GM06990 (cell line): ENCODE measurements around the gene USP34.

Experiments used
- DNase-seq: peaks from one replicate; pipeline ENCODE4 v3.0.0-alpha.2; 2011; ENCODE audit not compliant: insufficient read length; ENCODE audit errors: extremely low read depth
- H3K27me3 ChIP-seq: replicated peaks from 2 replicates; pipeline ENCODE4 v1.6.0; 2011; ENCODE audit warnings: low read length; ENCODE audit not compliant: control insufficient read depth, insufficient read depth
- H3K36me3 ChIP-seq: 2 replicates; pipeline ENCODE4 v1.5.1; 2011; ENCODE audit warnings: low read length; ENCODE audit not compliant: control insufficient read depth, insufficient read depth
- H3K4me3 ChIP-seq: replicated peaks from 2 replicates; pipeline ENCODE4 v1.5.1; 2011; ENCODE audit warnings: low read depth, mild to moderate bottlenecking, control low read depth, low read length
- CTCF ChIP-seq: IDR thresholded peaks from 2 replicates; pipeline ENCODE4 v1.5.1; 2011; ENCODE audit warnings: low read length, control low read depth, mild to moderate bottlenecking, inconsistent platforms; ENCODE audit not compliant: insufficient read depth, poor library complexity, severe bottlenecking

The USP34 gene

DNA sequence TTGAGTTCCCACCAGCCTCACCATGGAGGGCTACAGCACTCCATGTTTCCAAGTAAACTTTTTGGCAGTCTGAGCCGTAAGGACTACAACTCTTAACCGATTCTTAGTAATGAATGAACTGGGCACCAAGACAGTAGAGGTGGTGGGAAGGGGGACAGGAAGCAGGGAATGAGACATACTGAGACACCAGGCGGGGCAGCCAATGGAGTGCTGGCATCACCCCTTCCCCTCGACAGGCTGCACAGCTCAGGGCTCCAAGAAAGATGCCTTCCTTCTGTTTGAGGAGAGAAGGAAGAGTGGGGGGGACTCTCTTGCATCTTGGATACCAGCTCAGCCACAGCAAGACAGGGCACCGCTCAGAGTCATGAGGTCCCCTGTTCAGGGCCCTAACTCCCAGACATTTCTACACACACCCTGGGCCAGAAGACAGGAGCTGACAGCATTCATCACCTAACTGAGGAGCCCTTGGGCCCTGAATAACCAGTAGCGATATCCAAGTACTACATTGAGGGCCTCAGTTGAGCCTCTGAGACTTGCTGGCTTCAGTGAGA lies 45.2 kb downstream of the USP34 start:
- Histone ChIP-seq H3K36me3 (no peaks in the 10 kb centered on the region), H3K27me3 (no peaks in the 10 kb centered on the region), H3K4me3 (no peak overlapping the region)
- no peak for TF ChIP-seq CTCF
- no peak for DNase-seq

DNA sequence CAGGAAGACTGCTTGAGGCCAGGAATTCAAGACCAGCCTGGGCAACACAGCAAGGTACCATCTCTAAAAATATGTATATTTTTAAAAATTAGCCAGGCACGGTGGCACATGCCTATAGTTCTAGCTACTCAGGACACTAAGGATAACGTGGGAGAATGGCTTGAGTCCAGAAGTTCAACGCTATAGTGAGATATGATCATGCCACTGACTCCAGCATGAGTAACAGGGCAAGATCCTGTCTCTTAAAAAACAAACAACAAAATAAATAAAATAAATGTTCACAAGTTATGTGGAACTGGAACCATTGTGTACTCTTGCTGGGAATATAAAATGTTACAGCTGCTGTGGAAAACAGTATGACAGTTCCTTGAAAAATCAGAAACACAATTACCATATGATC lies 47.2 kb downstream of the USP34 start:
- no peak overlapping the region for H3K4me3 ChIP-seq
- DNase-seq: no peak
- TF ChIP-seq CTCF: no peak
- no peaks in the 10 kb centered on the region; the same call in 1 of the 2 replicates for H3K36me3 ChIP-seq
- no peaks in the 10 kb centered on the region for H3K27me3 ChIP-seq

GRCh38 chr2:61421611-61422010 lies 49.3 kb downstream of the USP34 start:
- no peaks in the 10 kb centered on the region for H3K27me3 ChIP-seq
- H3K4me3 ChIP-seq: no peak overlapping the region
- no peak for DNase-seq

GRCh38 chr2:61420991-61421544 lies 49.8 kb downstream of the USP34 start:
- no peaks in the 10 kb centered on the region; the same call in 1 of the 2 replicates for H3K36me3 ChIP-seq
- no peak for TF ChIP-seq CTCF

More at GRCh38 chr2:61421611-61422010, 49.3 kb downstream of the USP34 start:
- no peak for TF ChIP-seq CTCF
- no peaks in the 10 kb centered on the region; the same call in 1 of the 2 replicates for H3K36me3 ChIP-seq

DNA sequence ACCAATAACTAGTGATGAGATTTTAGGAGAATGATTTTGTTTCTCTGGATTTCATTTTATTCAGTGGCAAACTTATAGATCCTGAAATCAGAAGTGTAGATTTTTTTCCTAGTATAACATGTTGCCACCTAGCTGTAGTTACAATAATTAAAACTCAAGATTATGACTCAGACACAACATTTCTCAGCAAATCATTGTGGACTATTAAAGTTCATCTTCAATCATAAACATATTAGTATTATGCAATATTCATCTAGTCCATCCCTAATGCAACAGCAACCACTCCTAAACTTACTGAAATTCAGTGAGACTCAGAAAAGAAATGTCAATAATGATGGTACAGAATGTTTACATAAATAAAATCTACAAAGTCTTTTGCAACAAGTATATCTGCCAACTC lies 51.3 kb downstream of the USP34 start:
- no peak for TF ChIP-seq CTCF
- no peaks in the 10 kb centered on the region for H3K27me3 ChIP-seq
- H3K36me3 ChIP-seq: no peaks in the 10 kb centered on the region; the same call in 1 of the 2 replicates
- DNase-seq: no peak
- no peak overlapping the region for H3K4me3 ChIP-seq

More at GRCh38 chr2:61420991-61421544, 49.8 kb downstream of the USP34 start:
- Histone ChIP-seq H3K27me3 (no peaks in the 10 kb centered on the region), H3K4me3 (no peak overlapping the region)
- DNase-seq: no peak

GRCh38 chr2:61419129-61419528 lies 51.8 kb downstream of the USP34 start:
- DNase-seq: no peak
- Histone ChIP-seq H3K36me3 (no peaks in the 10 kb centered on the region; the same call in 1 of the 2 replicates), H3K4me3 (no peak overlapping the region), H3K27me3 (no peaks in the 10 kb centered on the region)
- no peak for TF ChIP-seq CTCF
